ENCODE results near the gene SAPCD2. TPM values are rescaled to one million over a fixed set of nuclear protein-coding genes. Genes with fewer than 3 reads are reported as not detected.

Gene SAPCD2
- total and polyA plus RNA-seq, 4 donors: 0.26 to 0.60 (median 0.50) TPM; not detected in 1

DNA sequence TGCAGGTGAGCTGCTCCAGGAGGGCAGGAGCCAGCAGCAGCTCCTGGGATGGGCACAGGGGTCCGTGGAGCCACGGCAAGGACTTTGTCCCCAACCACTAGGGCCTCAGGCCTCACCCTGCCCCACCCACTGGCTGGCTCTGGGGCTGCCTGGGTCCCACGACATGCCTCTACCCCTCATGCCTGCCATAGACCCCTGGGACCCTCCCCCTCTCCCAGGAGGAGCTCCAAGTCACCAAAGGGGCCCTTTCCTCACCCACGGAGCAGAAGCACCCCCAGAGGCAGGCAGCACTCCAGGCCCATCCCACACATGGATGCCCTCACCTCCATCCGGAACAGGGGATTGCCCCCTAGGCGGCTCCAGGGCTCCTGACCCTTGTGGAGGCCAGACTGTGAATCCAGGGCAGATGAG lies 48.8 kb downstream of the SAPCD2 start:
- no peaks in the 10 kb centered on the region for H3K27me3 ChIP-seq (ENCODE audit: control insufficient read depth in 1 of 2, insufficient read depth in 2 of 2, low read length in 1 of 2)
- no peak for DNase-seq
- H3K4me3 ChIP-seq (ENCODE audit: low read length in 2 of 2): no peak overlapping the region
- no peak for ATAC-seq (ENCODE audit: low FRiP score)
- no peak overlapping the region for H3K27ac ChIP-seq (ENCODE audit: low read depth in 1 of 2, low read length in 2 of 2)
- no peaks in the 10 kb centered on the region for H3K36me3 ChIP-seq (ENCODE audit: control insufficient read depth in 1 of 2, insufficient read depth in 2 of 2, low read length in 1 of 2)
- H3K9me3 ChIP-seq (ENCODE audit: control insufficient read depth, low read length): no peaks in the 10 kb centered on the region
- WGBS, 2 donors: 87 to 89% methylated on average over 6 of the region's 6 CpGs
- H3K4me1 ChIP-seq (ENCODE audit: control insufficient read depth in 1 of 2, insufficient read depth in 2 of 2, low read length in 2 of 2): no peaks in the 10 kb centered on the region
- intact Hi-C loops (cut with DNase I): no loop called here

- Histone ChIP-seq H3K27me3 (ENCODE audit: control insufficient read depth in 1 of 2, insufficient read depth in 2 of 2, low read length in 1 of 2) (no peaks in the 10 kb centered on the region), H3K27ac (ENCODE audit: low read depth in 1 of 2, low read length in 2 of 2) (no peak overlapping the region), H3K36me3 (ENCODE audit: control insufficient read depth in 1 of 2, insufficient read depth in 2 of 2, low read length in 1 of 2) (no peaks in the 10 kb centered on the region), H3K4me3 (ENCODE audit: low read length in 2 of 2) (no peak overlapping the region), H3K9me3 (ENCODE audit: control insufficient read depth, low read length) (no peaks in the 10 kb centered on the region), H3K4me1 (ENCODE audit: control insufficient read depth in 1 of 2, insufficient read depth in 2 of 2, low read length in 2 of 2) (no peaks in the 10 kb centered on the region)
- no peak for DNase-seq
- 94 to 96% methylated on average over 28 to 32 of the region's 32 CpGs for WGBS, 2 donors
- intact Hi-C loops (cut with DNase I): no loop called here
- no peak for ATAC-seq (ENCODE audit: low FRiP score)
Observed at GRCh38 chr9:137020771-137021567, 49.4 kb downstream of the SAPCD2 start.

GRCh38 chr9:137019891-137020683 lies 50.3 kb downstream of the SAPCD2 start:
- ATAC-seq (ENCODE audit: low FRiP score): no peak
- Histone ChIP-seq H3K27ac (ENCODE audit: low read depth in 1 of 2, low read length in 2 of 2) (no peak overlapping the region), H3K4me3 (ENCODE audit: low read length in 2 of 2) (no peak overlapping the region), H3K4me1 (ENCODE audit: control insufficient read depth in 1 of 2, insufficient read depth in 2 of 2, low read length in 2 of 2) (no peaks in the 10 kb centered on the region), H3K9me3 (ENCODE audit: control insufficient read depth, low read length) (no peaks in the 10 kb centered on the region), H3K36me3 (ENCODE audit: control insufficient read depth in 1 of 2, insufficient read depth in 2 of 2, low read length in 1 of 2) (no peaks in the 10 kb centered on the region), H3K27me3 (ENCODE audit: control insufficient read depth in 1 of 2, insufficient read depth in 2 of 2, low read length in 1 of 2) (no peaks in the 10 kb centered on the region)
- WGBS, 2 donors: 92 to 93% methylated on average over 33 to 34 of the region's 34 CpGs
- intact Hi-C loops (cut with DNase I): no loop called here
- DNase-seq: no peak

DNA sequence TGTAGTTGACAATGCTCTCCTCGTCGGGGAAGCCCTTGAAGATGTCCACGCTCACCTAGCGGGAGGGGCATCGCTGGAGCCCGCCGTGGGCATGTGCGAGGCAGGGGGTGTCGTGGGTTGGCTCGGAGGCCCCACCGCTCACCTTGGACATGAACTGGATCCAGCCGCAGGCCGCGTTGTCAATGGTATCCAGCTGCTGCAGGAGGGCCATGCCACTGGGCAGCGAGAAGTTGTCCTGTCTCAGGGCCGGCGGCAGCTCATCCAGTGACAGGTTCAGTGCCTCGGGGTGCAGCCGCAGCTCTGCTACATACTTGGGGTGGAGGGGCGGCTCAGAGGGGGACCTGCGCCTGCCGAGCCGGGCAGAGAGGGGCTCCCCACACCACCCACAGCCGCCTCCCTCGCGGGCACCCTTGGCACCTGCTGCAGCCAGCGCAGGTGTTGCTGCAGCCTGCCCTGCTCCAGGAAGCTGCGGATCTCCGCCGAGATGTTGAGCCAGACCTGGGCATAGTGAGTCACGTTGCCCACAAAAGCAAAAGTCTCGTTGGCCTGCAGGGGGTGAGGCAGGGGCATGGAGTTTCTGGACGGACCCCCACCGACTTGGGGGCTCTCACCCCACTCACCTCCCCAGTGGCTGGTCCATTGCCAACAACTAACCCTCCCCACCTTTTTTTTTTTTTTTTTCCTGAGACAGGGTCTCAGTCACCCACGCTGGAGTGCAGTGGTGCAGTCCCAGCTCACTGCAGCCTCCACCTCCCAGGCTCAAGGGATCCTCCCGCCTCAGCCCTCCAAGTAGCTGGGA lies 51.4 kb downstream of the SAPCD2 start:
- no peak for DNase-seq
- Histone ChIP-seq H3K4me3 (ENCODE audit: low read length in 2 of 2) (no peak overlapping the region), H3K36me3 (ENCODE audit: control insufficient read depth in 1 of 2, insufficient read depth in 2 of 2, low read length in 1 of 2) (no peaks in the 10 kb centered on the region), H3K27me3 (ENCODE audit: control insufficient read depth in 1 of 2, insufficient read depth in 2 of 2, low read length in 1 of 2) (no peaks in the 10 kb centered on the region), H3K27ac (ENCODE audit: low read depth in 1 of 2, low read length in 2 of 2) (no peak overlapping the region), H3K9me3 (ENCODE audit: control insufficient read depth, low read length) (no peaks in the 10 kb centered on the region), H3K4me1 (ENCODE audit: control insufficient read depth in 1 of 2, insufficient read depth in 2 of 2, low read length in 2 of 2) (no peaks in the 10 kb centered on the region)
- intact Hi-C loops (cut with DNase I): no loop called here
- ATAC-seq (ENCODE audit: low FRiP score): no peak
- 91 to 93% methylated on average over 36 of the region's 36 CpGs for WGBS, 2 donors

DNA sequence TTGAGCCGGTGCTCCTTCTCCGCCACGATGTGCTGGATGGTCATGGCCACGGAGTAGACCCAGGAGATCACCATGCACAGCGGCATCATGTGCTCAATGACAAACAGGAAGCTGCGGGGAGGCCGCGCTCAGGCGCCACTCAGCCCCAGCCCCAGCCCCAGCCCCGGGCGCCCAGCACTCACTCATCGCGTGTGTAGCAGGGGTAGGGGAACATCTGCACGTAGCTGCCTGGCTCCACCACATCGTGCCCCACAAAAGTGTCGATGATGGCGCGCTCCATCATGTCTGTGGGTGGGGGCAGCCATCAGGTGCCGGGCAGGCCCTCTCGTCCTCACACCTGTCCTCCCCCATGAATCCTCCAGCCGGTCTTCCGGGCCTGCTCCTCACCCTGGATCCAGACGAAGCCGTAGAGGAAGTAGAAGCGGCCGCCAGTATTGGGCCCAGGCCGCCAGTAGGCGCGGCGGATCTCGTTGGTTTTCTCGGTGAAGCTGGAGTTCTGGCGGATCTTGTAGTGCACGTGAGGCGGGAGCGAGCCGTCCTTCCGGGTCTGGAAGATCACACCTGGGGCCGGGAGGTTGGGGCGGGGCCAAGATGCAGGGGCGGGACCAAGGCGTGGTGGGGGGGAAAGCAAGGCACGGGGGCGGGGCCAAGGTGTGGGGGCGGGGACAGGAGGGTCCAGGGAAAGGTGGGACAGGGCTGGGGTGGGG lies 52.4 kb downstream of the SAPCD2 start:
- no peak for DNase-seq
- H3K36me3 ChIP-seq (ENCODE audit: control insufficient read depth in 1 of 2, insufficient read depth in 2 of 2, low read length in 1 of 2): no peaks in the 10 kb centered on the region
- no peaks in the 10 kb centered on the region for H3K27me3 ChIP-seq (ENCODE audit: control insufficient read depth in 1 of 2, insufficient read depth in 2 of 2, low read length in 1 of 2)
- H3K4me1 ChIP-seq (ENCODE audit: control insufficient read depth in 1 of 2, insufficient read depth in 2 of 2, low read length in 2 of 2): no peaks in the 10 kb centered on the region
- intact Hi-C loops (cut with DNase I): no loop called here
- WGBS, 2 donors: 93% methylated on average over 45 of the region's 45 CpGs
- H3K9me3 ChIP-seq (ENCODE audit: control insufficient read depth, low read length): no peaks in the 10 kb centered on the region
- no peak overlapping the region for H3K4me3 ChIP-seq (ENCODE audit: low read length in 2 of 2)
- ATAC-seq (ENCODE audit: low FRiP score): no peak
- H3K27ac ChIP-seq (ENCODE audit: low read depth in 1 of 2, low read length in 2 of 2): no peak overlapping the region

- Histone ChIP-seq H3K27ac (ENCODE audit: low read depth in 1 of 2, low read length in 2 of 2) (no peak overlapping the region), H3K4me1 (ENCODE audit: control insufficient read depth in 1 of 2, insufficient read depth in 2 of 2, low read length in 2 of 2) (no peaks in the 10 kb centered on the region), H3K9me3 (ENCODE audit: control insufficient read depth, low read length) (no peaks in the 10 kb centered on the region), H3K36me3 (ENCODE audit: control insufficient read depth in 1 of 2, insufficient read depth in 2 of 2, low read length in 1 of 2) (no peaks in the 10 kb centered on the region), H3K27me3 (ENCODE audit: control insufficient read depth in 1 of 2, insufficient read depth in 2 of 2, low read length in 1 of 2) (no peaks in the 10 kb centered on the region), H3K4me3 (ENCODE audit: low read length in 2 of 2) (no peak overlapping the region)
- intact Hi-C loops (cut with DNase I): no loop called here
- ATAC-seq (ENCODE audit: low FRiP score) (no peak), DNase-seq (no peak)
- 96 to 97% methylated on average over 23 to 28 of the region's 28 CpGs for WGBS, 2 donors
Observed at GRCh38 chr9:137017071-137017470, 53.3 kb downstream of the SAPCD2 start.

GRCh38 chr9:137016436-137016835 lies 53.9 kb downstream of the SAPCD2 start:
- no peak for DNase-seq
- no peak for ATAC-seq (ENCODE audit: low FRiP score)

DNA sequence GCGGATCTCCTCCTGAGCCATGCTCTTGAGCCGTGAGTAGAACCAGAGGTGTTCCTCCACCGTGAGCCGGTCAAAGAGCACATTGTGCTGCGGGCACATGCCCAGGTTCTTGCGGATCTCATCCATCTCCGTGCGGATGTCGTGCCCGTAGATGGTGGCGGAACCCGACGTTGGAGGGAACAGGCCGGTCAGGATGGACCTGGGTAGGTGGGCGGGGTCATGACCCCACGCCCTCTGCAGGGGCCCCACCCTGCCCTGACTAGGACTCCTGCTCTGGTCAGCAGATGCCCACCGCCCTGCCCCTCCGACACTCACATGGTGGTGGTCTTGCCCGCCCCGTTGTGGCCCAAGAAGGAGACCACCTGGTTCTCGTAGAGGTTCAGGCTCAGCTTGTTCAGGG lies 54.4 kb downstream of the SAPCD2 start:
- Histone ChIP-seq H3K27me3 (ENCODE audit: control insufficient read depth in 1 of 2, insufficient read depth in 2 of 2, low read length in 1 of 2) (no peaks in the 10 kb centered on the region), H3K36me3 (ENCODE audit: control insufficient read depth in 1 of 2, insufficient read depth in 2 of 2, low read length in 1 of 2) (no peaks in the 10 kb centered on the region), H3K4me3 (ENCODE audit: low read length in 2 of 2) (no peak overlapping the region), H3K9me3 (ENCODE audit: control insufficient read depth, low read length) (no peaks in the 10 kb centered on the region), H3K4me1 (ENCODE audit: control insufficient read depth in 1 of 2, insufficient read depth in 2 of 2, low read length in 2 of 2) (no peaks in the 10 kb centered on the region), H3K27ac (ENCODE audit: low read depth in 1 of 2, low read length in 2 of 2) (no peak overlapping the region)
- ATAC-seq (ENCODE audit: low FRiP score): no peak
- WGBS, 2 donors: 91 to 95% methylated on average over 21 of the region's 21 CpGs
- no peak for DNase-seq
- intact Hi-C loops (cut with DNase I): no loop called here

More at GRCh38 chr9:137016436-137016835, 53.9 kb downstream of the SAPCD2 start:
- 93% methylated on average over 15 to 16 of the region's 16 CpGs for WGBS, 2 donors
- Histone ChIP-seq H3K36me3 (ENCODE audit: control insufficient read depth in 1 of 2, insufficient read depth in 2 of 2, low read length in 1 of 2) (no peaks in the 10 kb centered on the region), H3K4me1 (ENCODE audit: control insufficient read depth in 1 of 2, insufficient read depth in 2 of 2, low read length in 2 of 2) (no peaks in the 10 kb centered on the region), H3K9me3 (ENCODE audit: control insufficient read depth, low read length) (no peaks in the 10 kb centered on the region), H3K27me3 (ENCODE audit: control insufficient read depth in 1 of 2, insufficient read depth in 2 of 2, low read length in 1 of 2) (no peaks in the 10 kb centered on the region), H3K4me3 (ENCODE audit: low read length in 2 of 2) (no peak overlapping the region), H3K27ac (ENCODE audit: low read depth in 1 of 2, low read length in 2 of 2) (no peak overlapping the region)
- intact Hi-C loops (cut with DNase I): no loop called here

Data from aorta (tissue), 5 donors.